Glomerular visceral epithelial cell (primary cell): ENCODE measurements around the gene SPR.
"Not testable (repeated sequence)": the region's sequence is repeated elsewhere in the genome, so short reads cannot be mapped to it uniquely, and the experiment has no call there.

Source experiments
- DNase-seq: peaks from one replicate; pipeline ENCODE4 v3.0.0-alpha.2; 2016; ENCODE audit errors: extremely low spot score

The SPR gene

GRCh38 chr2:72888438-72889202 is 1.4 kb downstream of the SPR start:
- no peak for DNase-seq

GRCh38 chr2:72889991-72890390 is 2.8 kb downstream of the SPR start:
- no peak for DNase-seq

DNA sequence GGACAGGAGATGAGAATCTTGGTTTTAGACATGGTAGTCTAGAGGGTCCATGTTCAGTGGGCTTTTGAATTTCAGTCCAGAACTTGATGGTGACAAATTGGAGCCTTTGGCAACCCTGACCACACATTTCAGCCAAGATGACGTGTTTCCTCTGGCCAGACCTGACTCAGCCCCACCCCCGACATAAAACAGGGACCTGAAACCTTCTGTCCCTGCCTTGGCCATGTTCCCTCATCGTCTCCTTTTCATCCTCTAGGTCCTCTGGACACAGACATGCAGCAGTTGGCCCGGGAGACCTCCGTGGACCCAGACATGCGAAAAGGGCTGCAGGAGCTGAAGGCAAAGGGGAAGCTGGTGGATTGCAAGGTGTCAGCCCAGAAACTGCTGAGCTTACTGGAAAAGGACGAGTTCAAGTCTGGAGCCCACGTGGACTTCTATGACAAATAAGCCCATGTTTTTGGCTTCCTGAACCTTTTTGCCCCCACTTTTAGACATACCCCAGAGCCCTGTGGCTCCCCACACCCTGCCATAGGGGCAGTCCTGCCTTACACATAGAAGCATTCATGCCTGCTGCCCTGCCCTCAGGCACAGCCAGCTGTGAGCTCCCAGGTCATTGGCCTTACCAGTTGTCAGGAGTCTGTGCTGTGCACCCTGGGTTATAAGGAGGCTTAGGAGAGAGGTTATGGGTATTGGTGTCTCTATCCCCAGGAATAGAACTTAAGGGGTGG is 4.0 kb downstream of the SPR start:
- no peak for DNase-seq

- DNase-seq: peak; percentile 77
These were observed 5.4 kb downstream of the SPR start for GRCh38 chr2:72892506-72893173.

DNA sequence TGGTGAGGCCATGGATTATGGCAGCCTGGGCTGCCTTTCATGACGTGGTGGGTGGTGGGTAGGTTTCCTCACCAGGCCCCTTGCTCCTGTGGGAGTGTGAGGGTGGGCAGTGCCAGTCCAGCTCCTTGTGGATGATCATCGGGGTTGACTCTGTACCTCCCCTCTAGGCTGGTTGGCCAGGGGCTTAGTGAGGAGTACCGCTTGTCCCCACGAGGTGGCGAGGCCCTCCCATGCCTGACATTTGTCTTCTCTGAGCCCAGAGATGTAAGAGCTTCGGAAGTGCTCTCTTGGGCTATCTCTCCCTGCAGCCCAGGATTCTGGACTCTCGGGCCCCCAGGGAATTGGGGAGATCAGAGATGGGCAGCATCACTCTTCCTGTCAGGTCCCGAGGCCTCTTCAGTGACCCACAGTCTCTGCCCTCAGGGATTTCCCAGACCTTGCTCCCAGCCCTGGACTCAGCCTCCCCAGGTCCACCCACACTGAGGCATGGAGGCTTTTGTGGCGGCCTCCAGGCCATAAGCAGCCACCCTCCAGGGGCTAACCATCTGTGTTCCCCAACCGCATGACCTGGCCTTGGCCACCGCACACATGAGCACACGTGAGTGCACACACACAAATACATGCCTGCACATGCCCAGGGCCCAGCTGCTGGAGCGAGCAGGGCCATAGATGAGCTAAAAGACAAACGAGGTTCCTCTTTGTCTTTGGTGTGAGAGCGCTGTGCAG is 6.5 kb downstream of the SPR start:
- DNase-seq: peak; percentile 68

DNA sequence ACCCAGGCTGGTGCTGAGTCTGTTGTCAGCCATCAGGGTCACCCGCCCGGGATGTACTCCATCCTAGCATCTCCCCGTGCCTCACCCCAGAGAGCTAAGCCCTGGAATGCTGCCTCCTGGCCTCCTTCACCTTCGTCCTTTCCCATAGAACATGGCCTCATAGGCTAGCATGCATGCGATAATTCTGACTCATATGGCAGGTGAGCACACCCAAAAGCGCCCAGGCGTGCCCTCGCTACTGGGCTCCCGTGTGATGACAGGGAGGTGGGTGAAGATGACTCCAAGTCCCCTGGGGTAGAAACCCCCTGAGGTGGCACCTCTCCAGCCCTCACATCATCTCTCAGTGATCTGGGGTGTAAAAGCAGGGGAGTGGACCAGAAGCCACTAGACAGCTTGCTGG is 7.3 kb downstream of the SPR start:
- no peak for DNase-seq

- DNase-seq: no peak
These were observed 7.9 kb downstream of the SPR start for GRCh38 chr2:72895154-72895553.

DNA sequence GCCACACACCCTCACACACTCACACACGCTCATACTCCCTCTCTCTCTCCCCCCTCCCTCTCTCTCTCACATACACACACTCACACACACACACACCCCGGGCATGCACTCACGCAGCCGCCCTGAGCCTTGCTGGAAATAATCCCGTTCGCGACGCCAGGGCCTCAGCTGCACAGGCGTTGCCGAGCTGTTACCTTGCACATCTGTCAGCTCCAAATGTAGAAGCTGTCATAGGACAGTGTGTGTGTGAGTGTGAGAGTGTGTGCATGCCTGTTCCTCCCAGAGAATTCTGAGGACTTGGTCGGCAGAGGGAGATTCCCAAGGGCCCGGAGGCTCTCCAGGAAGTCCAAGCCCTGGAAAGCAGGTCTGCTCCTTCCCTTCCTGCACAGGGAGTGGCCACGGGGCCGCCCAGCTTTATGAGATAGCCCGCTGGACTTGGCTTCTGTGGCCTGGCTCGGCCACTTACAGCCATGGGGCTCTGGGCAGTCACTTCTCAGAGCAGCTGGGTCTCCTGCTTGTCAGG is 8.6 kb downstream of the SPR start:
- no peak for DNase-seq

- no peak for DNase-seq
These were observed 9.2 kb downstream of the SPR start for GRCh38 chr2:72896446-72896845.

- DNase-seq: no peak
These were observed 10.8 kb downstream of the SPR start for GRCh38 chr2:72897785-72898584.

GRCh38 chr2:72898585-72898906 is 11.3 kb downstream of the SPR start:
- no peak for DNase-seq

- no peak for DNase-seq
These were observed 13.1 kb downstream of the SPR start for GRCh38 chr2:72900191-72900825.

GRCh38 chr2:72901426-72901825 is 14.2 kb downstream of the SPR start:
- no peak for DNase-seq

- DNase-seq: not testable (repeated sequence)
These were observed 20.2 kb downstream of the SPR start for GRCh38 chr2:72907369-72907768.

DNA sequence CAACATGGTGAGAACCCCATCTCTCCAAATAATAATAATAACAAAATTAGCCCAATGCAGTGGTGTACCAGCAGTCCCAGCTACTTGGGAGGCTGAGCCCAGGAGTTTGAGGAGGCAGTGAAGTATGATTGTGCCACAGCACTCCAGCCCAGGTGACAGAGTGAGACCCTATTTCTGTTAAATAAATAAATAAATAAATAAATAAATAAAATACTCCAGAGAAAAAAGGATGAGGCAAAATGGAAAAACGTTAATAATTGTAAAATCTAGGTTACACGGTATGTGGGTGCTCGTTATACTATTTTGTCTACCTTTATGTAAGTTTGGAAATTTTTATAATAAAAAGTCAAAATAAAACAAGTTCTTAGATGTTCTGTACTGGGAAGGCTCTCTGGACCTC is 21.5 kb downstream of the SPR start:
- no peak for DNase-seq

GRCh38 chr2:72911256-72911655 is 24.0 kb downstream of the SPR start:
- DNase-seq: no peak

GRCh38 chr2:72913486-72914205 is 26.4 kb downstream of the SPR start:
- no peak for DNase-seq

GRCh38 chr2:72914206-72914559 is 27.0 kb downstream of the SPR start:
- DNase-seq: no peak

- DNase-seq: no peak
These were observed 27.5 kb downstream of the SPR start for GRCh38 chr2:72914589-72915319.
